SJCRH30 (cell line): ENCODE data around the gene MAP7. TPM values are rescaled to one million over a fixed set of nuclear protein-coding genes. Genes with fewer than 3 reads are reported as not detected.

Experiments
- DNase-seq, 2 experiments: peaks; one replicate each; pipeline ENCODE4 v3.0.0-alpha.2; 2015 to 2020
- H3K27ac ChIP-seq: fragments of 250-450 bp; sonication (Bioruptor Pico); 2 replicates; pipeline ENCODE4 v1.5.1; 2020; ENCODE audit warnings: mild to moderate bottlenecking, moderate library complexity
- H3K27me3 ChIP-seq: fragments of 250-450 bp; sonication (Bioruptor Pico); 2 replicates; pipeline ENCODE4 v1.5.1; 2020; ENCODE audit warnings: mild to moderate bottlenecking, moderate library complexity
- H3K36me3 ChIP-seq: fragments of 250-450 bp; sonication (Bioruptor Pico); 2 replicates; pipeline ENCODE4 v1.5.1; 2020; ENCODE audit warnings: mild to moderate bottlenecking, moderate library complexity
- H3K4me1 ChIP-seq: fragments of 250-450 bp; sonication (Bioruptor Pico); 2 replicates; pipeline ENCODE4 v1.5.1; 2020; ENCODE audit warnings: mild to moderate bottlenecking, moderate library complexity
- H3K4me3 ChIP-seq: fragments of 250-450 bp; sonication (Bioruptor Pico); 2 replicates; pipeline ENCODE4 v1.5.1; 2020; ENCODE audit warnings: mild to moderate bottlenecking, moderate library complexity
- H3K9me3 ChIP-seq: fragments of 250-450 bp; sonication (Bioruptor Pico); replicated peaks from 2 replicates; pipeline ENCODE4 v1.5.1; 2020; ENCODE audit warnings: mild to moderate bottlenecking, moderate library complexity
- total RNA-seq: library from RNA; depleted of rRNA; stranded (reverse); fragments of >200 nt; shearing (Covaris generic); gene quantifications from 2 replicates; pipeline ENCODE4 v1.2.3, GENCODE V29; 2014

The MAP7 gene
- total RNA-seq, 1 experiment from 2014 or later: 0.06 TPM

GRCh38 chr6:136576821-136577220, 26.6 kb upstream of the MAP7 start:
- no peaks in the 10 kb centered on the region for H3K27me3 ChIP-seq
- H3K4me1 ChIP-seq: no peaks in the 10 kb centered on the region
- no peak overlapping the region for H3K27ac ChIP-seq
- no peak overlapping the region for H3K4me3 ChIP-seq
- no peak for DNase-seq
- H3K9me3 ChIP-seq: no peaks in the 10 kb centered on the region; the same call in 1 of the 2 replicates
- H3K36me3 ChIP-seq: peaks cover 16% of the 10 kb centered on the region

DNA sequence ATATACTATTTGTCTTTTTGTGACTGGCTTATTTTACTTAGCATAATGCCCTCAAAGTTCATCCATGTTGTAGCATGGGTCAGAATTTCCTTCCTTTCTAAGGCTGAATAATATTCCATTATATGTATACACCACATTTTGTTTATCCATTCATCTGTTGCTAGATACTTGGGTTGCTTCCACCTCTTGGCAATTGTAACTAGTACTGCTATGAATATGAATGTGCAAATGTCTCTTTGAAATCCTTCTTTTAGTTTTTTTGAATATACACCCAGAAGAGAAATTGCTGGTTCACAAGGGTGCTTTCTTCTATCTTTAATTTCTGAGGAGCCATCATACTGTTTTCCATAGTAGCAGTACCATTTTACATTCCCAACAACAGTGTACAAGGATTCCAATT, 21.3 kb upstream of the MAP7 start:
- H3K27ac ChIP-seq: no peak overlapping the region
- H3K4me3 ChIP-seq: no peak overlapping the region
- DNase-seq: no peak
- H3K4me1 ChIP-seq: no peaks in the 10 kb centered on the region
- no peaks in the 10 kb centered on the region for H3K27me3 ChIP-seq
- H3K9me3 ChIP-seq: no peaks in the 10 kb centered on the region; the same call in 1 of the 2 replicates
- H3K36me3 ChIP-seq: peaks cover 21% of the 10 kb centered on the region

- Histone ChIP-seq H3K27ac (no peak overlapping the region), H3K4me1 (no peaks in the 10 kb centered on the region), H3K36me3 (peaks cover 21% of the 10 kb centered on the region), H3K4me3 (no peak overlapping the region), H3K9me3 (no peaks in the 10 kb centered on the region; the same call in 1 of the 2 replicates), H3K27me3 (no peaks in the 10 kb centered on the region)
- no peak for DNase-seq
These were observed 20.8 kb upstream of the MAP7 start for GRCh38 chr6:136571065-136571464.

- H3K4me3 ChIP-seq: no peak overlapping the region
- H3K27me3 ChIP-seq: no peaks in the 10 kb centered on the region
- H3K36me3 ChIP-seq: peaks cover 12% of the 10 kb centered on the region; the same call in 1 of the 2 replicates
- H3K27ac ChIP-seq: no peak overlapping the region
- no peaks in the 10 kb centered on the region; the same call in 1 of the 2 replicates for H3K9me3 ChIP-seq
- no peak for DNase-seq
- H3K4me1 ChIP-seq: no peaks in the 10 kb centered on the region
These were observed 17.9 kb upstream of the MAP7 start for GRCh38 chr6:136568129-136568528.

GRCh38 chr6:136567688-136568087, 17.5 kb upstream of the MAP7 start:
- H3K9me3 ChIP-seq: no peaks in the 10 kb centered on the region; the same call in 1 of the 2 replicates
- H3K4me1 ChIP-seq: no peaks in the 10 kb centered on the region
- no peaks in the 10 kb centered on the region for H3K27me3 ChIP-seq
- DNase-seq: no peak
- H3K27ac ChIP-seq: no peak overlapping the region
- H3K36me3 ChIP-seq: peaks cover 8% of the 10 kb centered on the region; the same call in 1 of the 2 replicates
- H3K4me3 ChIP-seq: no peak overlapping the region

DNA sequence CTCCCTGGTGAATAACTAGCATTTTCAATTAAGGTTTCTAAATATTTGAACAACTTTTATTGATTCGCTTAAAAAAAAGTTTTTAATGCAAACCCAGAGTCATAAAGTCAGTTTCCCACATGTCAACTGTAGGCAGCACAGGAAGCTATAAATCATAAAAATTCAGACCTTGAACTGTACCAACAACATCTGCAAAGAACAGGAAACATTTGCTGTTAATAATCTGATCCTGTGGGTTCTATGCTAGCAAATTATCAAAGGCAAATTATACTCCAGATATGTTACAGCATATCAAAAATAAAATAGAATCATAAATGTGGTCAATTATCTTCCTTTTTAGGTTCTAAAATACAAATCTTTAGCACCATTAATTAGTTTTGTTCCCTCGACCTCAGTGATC, 16.6 kb upstream of the MAP7 start:
- Histone ChIP-seq H3K4me1 (no peaks in the 10 kb centered on the region), H3K36me3 (peaks cover 6% of the 10 kb centered on the region; the same call in 1 of the 2 replicates), H3K27ac (no peak overlapping the region), H3K27me3 (no peaks in the 10 kb centered on the region), H3K4me3 (no peak overlapping the region), H3K9me3 (no peaks in the 10 kb centered on the region)
- DNase-seq: no peak

DNA sequence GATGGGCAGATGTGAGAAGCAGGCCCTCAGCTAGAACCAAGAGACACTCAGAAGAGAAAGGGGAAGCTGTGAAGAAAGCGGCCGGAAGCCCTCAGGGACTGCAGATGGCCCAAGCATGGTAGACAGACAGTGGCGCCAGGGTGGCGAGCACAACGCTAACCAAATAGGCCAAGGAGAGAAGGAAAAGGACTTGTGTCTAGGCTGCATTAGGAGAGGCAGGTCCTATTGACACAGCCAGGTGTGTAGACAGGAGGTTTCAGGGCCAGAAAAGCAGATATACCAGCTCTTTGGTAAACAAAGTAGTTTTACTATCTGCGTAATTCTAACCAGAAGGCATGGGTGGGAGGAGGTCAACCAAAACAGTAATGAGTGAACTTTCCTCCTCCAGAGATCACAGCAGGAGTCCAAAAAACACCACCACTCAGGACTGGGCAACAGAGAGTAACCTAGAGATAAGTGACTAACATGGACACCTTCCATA, 15.8 kb upstream of the MAP7 start:
- Histone ChIP-seq H3K27ac (no peak overlapping the region), H3K4me1 (no peaks in the 10 kb centered on the region), H3K36me3 (peaks cover 6% of the 10 kb centered on the region), H3K27me3 (no peaks in the 10 kb centered on the region), H3K4me3 (no peak overlapping the region), H3K9me3 (no peaks in the 10 kb centered on the region)
- DNase-seq: no peak

DNA sequence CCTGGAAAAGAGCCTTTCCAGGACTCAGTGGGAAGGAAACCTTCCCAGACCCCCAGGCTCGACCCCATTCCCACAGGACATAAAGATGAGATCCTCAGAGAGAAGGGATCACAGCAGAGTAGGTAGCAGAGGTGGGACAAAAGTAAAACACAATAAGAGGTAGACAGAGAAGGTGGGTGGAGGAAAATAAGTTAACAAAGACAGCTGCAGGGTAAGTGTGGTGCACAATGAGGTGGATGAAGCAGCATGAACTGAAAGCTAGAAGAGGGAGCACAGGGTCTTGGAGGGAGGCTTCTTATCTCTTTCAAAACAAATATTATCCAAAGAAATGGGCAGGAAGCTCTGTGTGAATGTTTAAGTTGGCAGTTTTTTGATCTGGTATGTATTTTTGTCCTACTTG, 14.0 kb upstream of the MAP7 start:
- H3K4me3 ChIP-seq: no peak overlapping the region
- no peak for DNase-seq
- H3K27me3 ChIP-seq: no peaks in the 10 kb centered on the region
- H3K27ac ChIP-seq: no peak overlapping the region
- no peaks in the 10 kb centered on the region for H3K9me3 ChIP-seq
- H3K36me3 ChIP-seq: peaks cover 11% of the 10 kb centered on the region
- no peaks in the 10 kb centered on the region for H3K4me1 ChIP-seq

- peaks cover 11% of the 10 kb centered on the region for H3K36me3 ChIP-seq
- no peaks in the 10 kb centered on the region for H3K4me1 ChIP-seq
- no peak overlapping the region for H3K27ac ChIP-seq
- DNase-seq: no peak
- H3K4me3 ChIP-seq: no peak overlapping the region
- H3K27me3 ChIP-seq: no peaks in the 10 kb centered on the region
- H3K9me3 ChIP-seq: no peaks in the 10 kb centered on the region
These were observed 13.3 kb upstream of the MAP7 start for GRCh38 chr6:136563386-136564152.

- Histone ChIP-seq H3K27me3 (no peaks in the 10 kb centered on the region), H3K9me3 (no peaks in the 10 kb centered on the region), H3K4me1 (no peaks in the 10 kb centered on the region), H3K27ac (no peak overlapping the region), H3K4me3 (no peak overlapping the region), H3K36me3 (peaks cover 8% of the 10 kb centered on the region)
- DNase-seq: no peak
These were observed 12.0 kb upstream of the MAP7 start for GRCh38 chr6:136562211-136562610.

GRCh38 chr6:136553166-136553787, 3.1 kb upstream of the MAP7 start:
- H3K36me3 ChIP-seq: no peaks in the 10 kb centered on the region; the same call in 1 of the 2 replicates
- DNase-seq: no peak
- H3K4me3 ChIP-seq: no peak overlapping the region
- H3K27ac ChIP-seq: no peak overlapping the region
- no peaks in the 10 kb centered on the region for H3K4me1 ChIP-seq
- H3K27me3 ChIP-seq: peaks cover 6% of the 10 kb centered on the region; the same call in 1 of the 2 replicates
- no peaks in the 10 kb centered on the region for H3K9me3 ChIP-seq

DNA sequence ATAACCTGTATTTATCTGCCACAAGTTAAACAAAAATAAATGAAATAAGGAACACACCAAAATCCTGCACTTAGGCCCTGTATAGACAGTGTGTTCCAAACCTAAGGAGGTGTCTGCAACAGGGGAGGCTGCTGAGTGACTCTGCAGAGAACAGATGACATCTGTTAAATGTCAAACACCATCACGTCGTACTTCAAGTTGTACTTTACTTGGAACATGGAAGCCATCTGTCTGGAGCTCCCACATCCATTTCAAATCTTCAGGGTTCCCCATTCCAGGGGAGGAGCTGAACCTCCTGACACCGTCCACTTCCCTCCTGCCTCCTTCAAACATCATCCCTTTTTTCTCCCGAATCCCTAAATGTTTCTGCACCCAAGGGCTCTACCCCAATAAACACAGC, 1.8 kb upstream of the MAP7 start:
- no peaks in the 10 kb centered on the region for H3K9me3 ChIP-seq
- DNase-seq: no peak
- no peak overlapping the region for H3K27ac ChIP-seq
- H3K36me3 ChIP-seq: no peaks in the 10 kb centered on the region; the same call in 1 of the 2 replicates
- H3K27me3 ChIP-seq: peaks cover 9% of the 10 kb centered on the region
- H3K4me1 ChIP-seq: no peaks in the 10 kb centered on the region
- H3K4me3 ChIP-seq: no peak overlapping the region

GRCh38 chr6:136551103-136551502, 881 bp upstream of the MAP7 start:
- no peak for DNase-seq

DNA sequence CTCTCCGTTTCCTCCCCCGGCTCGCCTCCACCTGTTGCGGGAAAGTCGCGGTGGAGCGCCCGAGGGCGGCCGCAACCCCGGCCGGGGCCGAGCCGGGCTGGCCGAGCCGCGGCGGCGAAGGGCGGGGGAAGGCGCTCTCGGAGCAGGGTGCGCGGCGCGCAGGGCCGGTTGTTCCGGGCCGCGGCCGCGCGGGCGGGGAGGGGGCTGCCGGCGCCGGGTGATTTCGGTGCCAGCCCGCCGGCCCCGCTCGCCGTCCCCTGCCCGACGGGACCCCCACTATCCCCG, 235 bp downstream of the MAP7 start:
- Histone ChIP-seq H3K27ac (no peak overlapping the region), H3K36me3 (no peaks in the 10 kb centered on the region), H3K4me3 (peak overlapping the region; percentile 66), H3K4me1 (no peaks in the 10 kb centered on the region), H3K9me3 (no peaks in the 10 kb centered on the region), H3K27me3 (peaks cover 16% of the 10 kb centered on the region)
- DNase-seq: peak in 1 of 2 experiments; percentile 4

More at GRCh38 chr6:136551103-136551502, 881 bp upstream of the MAP7 start:
- Histone ChIP-seq H3K9me3 (no peaks in the 10 kb centered on the region), H3K4me3 (no peak overlapping the region), H3K36me3 (no peaks in the 10 kb centered on the region; the same call in 1 of the 2 replicates), H3K27ac (no peak overlapping the region), H3K27me3 (peaks cover 16% of the 10 kb centered on the region), H3K4me1 (no peaks in the 10 kb centered on the region)

DNA sequence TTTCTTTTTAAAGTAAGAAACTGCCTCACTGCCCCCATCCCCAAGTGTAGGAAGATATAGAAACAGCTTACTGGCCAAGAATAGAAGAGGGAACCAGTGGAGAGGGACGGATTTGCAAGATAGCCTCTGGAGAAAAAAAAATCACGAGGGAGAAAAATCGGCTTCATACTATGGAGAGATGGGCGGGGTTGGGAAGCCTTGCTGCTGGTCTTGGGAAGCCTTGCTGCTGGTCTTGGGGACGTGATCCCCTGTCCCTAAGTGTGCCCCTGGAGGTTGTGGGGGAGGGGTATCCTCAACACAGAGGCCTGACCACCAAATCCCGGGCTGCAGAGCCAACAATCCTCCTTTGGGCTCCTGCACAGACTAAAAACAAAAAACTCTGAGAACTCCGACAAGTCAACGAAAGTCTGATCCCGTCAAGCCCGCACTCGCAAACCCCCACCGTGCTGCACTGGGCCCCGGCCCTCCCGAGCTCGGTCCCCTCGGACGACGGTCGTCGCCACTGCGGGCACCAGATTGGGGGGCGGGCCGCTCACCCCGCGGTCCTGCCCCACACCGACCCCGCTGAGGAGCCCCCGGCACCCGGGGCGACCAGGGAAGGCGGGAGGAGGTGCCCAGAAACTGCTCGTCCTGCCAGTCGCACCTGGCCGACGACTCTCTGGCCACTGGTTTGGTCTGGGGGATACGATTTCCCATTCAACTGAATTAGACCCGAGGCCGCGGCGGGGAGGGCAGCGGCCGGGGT, 750 bp downstream of the MAP7 start:
- peaks cover 16% of the 10 kb centered on the region for H3K27me3 ChIP-seq
- H3K4me1 ChIP-seq: no peaks in the 10 kb centered on the region
- DNase-seq: peak in 1 of 2 experiments; percentile 3
- H3K4me3 ChIP-seq: peak overlapping the region; percentile 66
- no peaks in the 10 kb centered on the region for H3K36me3 ChIP-seq
- no peak overlapping the region for H3K27ac ChIP-seq
- H3K9me3 ChIP-seq: no peaks in the 10 kb centered on the region
